ENCODE results near the gene EPHA7.

- TF ChIP-seq CTCF (IDR thresholded peaks at IDR 0.05; ENCODE audit: poor library complexity, severe bottlenecking) (no peak), POLR2AphosphoS5 (IDR thresholded peaks at IDR 0.05) (no peak), REST (IDR thresholded peaks at IDR 0.05; ENCODE audit: borderline replicate concordance) (no peak), EZH2 (IDR thresholded peaks at IDR 0.05; ENCODE audit: borderline replicate concordance, insufficient read depth, low read length, poor library complexity, severe bottlenecking) (no peak), RAD21 (conservative IDR thresholded peaks at IDR 0.05) (no peak)
Measured at GRCh38 chr6:93424303-93425064, 5.1 kb upstream of the EPHA7 start.

All from neural cell (in vitro differentiated cells).